HepG2 (cell line): ENCODE results near the gene CATSPERE. TPM values are rescaled to one million over a fixed set of nuclear protein-coding genes. Genes with fewer than 3 reads are reported as not detected.

ENCODE experiments used
- AGO1 ChIP-seq: fragments of 200-400 bp; formaldehyde crosslinking; IDR thresholded peaks from 2 replicates; pipeline ENCODE4 v1.6.1; 2017; ENCODE audit warnings: mild to moderate bottlenecking, low read depth, low read length, moderate library complexity; ENCODE audit not compliant: poor library complexity, severe bottlenecking
- E2F5 ChIP-seq: sonication (generic); formaldehyde crosslinking; conservative IDR thresholded peaks from 2 replicates; pipeline ENCODE4 v1.4.0; 2020; ENCODE audit warnings: missing genetic modification reagents
- HES4 ChIP-seq: sonication (generic); formaldehyde crosslinking; IDR thresholded peaks from 2 replicates; pipeline ENCODE4 v1.9.0; 2021; ENCODE audit warnings: mild to moderate bottlenecking, missing genetic modification reagents, borderline replicate concordance
- JUN ChIP-seq: sonication (generic); formaldehyde crosslinking; IDR thresholded peaks from 2 replicates; pipeline ENCODE4 v1.4.0; 2020; ENCODE audit warnings: mild to moderate bottlenecking, missing genetic modification reagents
- KLF6 ChIP-seq: IDR thresholded peaks from 2 replicates; pipeline ENCODE4 v1.8.0; 2016; ENCODE audit warnings: missing biosample characterization, missing genetic modification reagents
- KLF9 ChIP-seq: IDR thresholded peaks from 2 replicates; pipeline ENCODE4 v1.6.1; 2016; ENCODE audit warnings: low read depth
- POGK ChIP-seq: sonication (generic); formaldehyde crosslinking; conservative IDR thresholded peaks from 2 replicates; pipeline ENCODE4 v1.8.0; 2022; ENCODE audit warnings: mild to moderate bottlenecking, moderate library complexity, missing genetic modification reagents
- POLR2G ChIP-seq: fragments of 200-400 bp; formaldehyde crosslinking; IDR thresholded peaks from 2 replicates; pipeline ENCODE4 v1.6.1; 2018; ENCODE audit warnings: mild to moderate bottlenecking, low read depth, low read length, moderate library complexity
- RAD21 ChIP-seq: fragments of 450-650 bp; formaldehyde crosslinking; IDR thresholded peaks from 2 replicates; pipeline ENCODE4 v1.5.0; 2020; ENCODE audit warnings: mild to moderate bottlenecking
- SKI ChIP-seq: fragments of 450-650 bp; IDR thresholded peaks from one replicate; pipeline ENCODE4 v1.6.1; 2018; ENCODE audit warnings: mild to moderate bottlenecking; ENCODE audit not compliant: partially characterized antibody
- SP140L ChIP-seq: sonication (generic); formaldehyde crosslinking; IDR thresholded peaks from 2 replicates; pipeline ENCODE4 v1.4.0; 2020; ENCODE audit warnings: missing genetic modification reagents, borderline replicate concordance
- SSRP1 ChIP-seq: IDR thresholded peaks from 2 replicates; pipeline ENCODE4 v1.6.1; 2016; ENCODE audit warnings: control low read depth
- ZBTB3 ChIP-seq: sonication (generic); formaldehyde crosslinking; IDR thresholded peaks from 2 replicates; pipeline ENCODE4 v1.4.0; 2020; ENCODE audit warnings: low read depth, mild to moderate bottlenecking, moderate library complexity, missing genetic modification reagents, borderline replicate concordance
- ZC3H4 ChIP-seq: sonication (generic); formaldehyde crosslinking; IDR thresholded peaks from 2 replicates; pipeline ENCODE4 v1.4.0; 2020; ENCODE audit warnings: missing genetic modification reagents, borderline replicate concordance
- ZKSCAN5 ChIP-seq: sonication (generic); formaldehyde crosslinking; IDR thresholded peaks from 2 replicates; pipeline ENCODE4 v1.5.1; 2020; ENCODE audit warnings: mild to moderate bottlenecking, missing genetic modification reagents
- ZNF234 ChIP-seq: sonication (generic); formaldehyde crosslinking; conservative IDR thresholded peaks from 2 replicates; pipeline ENCODE4 v1.5.1; 2020; ENCODE audit warnings: mild to moderate bottlenecking, missing genetic modification reagents
- ZNF251 ChIP-seq: sonication (generic); formaldehyde crosslinking; IDR thresholded peaks from 2 replicates; pipeline ENCODE4 v1.9.0; 2021; ENCODE audit warnings: mild to moderate bottlenecking, missing genetic modification reagents
- ZNF768 ChIP-seq: sonication (generic); formaldehyde crosslinking; IDR thresholded peaks from 2 replicates; pipeline ENCODE4 v1.4.0; 2020; ENCODE audit warnings: missing genetic modification reagents
- ZNF781 ChIP-seq: sonication (generic); formaldehyde crosslinking; IDR thresholded peaks from 2 replicates; pipeline ENCODE4 v1.5.1; 2020; ENCODE audit warnings: borderline replicate concordance, mild to moderate bottlenecking, missing genetic modification reagents; ENCODE audit errors: not compliant biosample characterization
- polyA plus RNA-seq, 8 experiments: library from polyadenylated mRNA; depleted of rRNA in 3 of 8; stranded (reverse) in 7 of 8; unstranded in 1 of 8; fragments of >200 nt; fragmentation: Illumina TruSeq in 4 of 8; extraction: Trizol in 4 of 8; gene quantifications; 2 replicates each; pipeline versions ENCODE4 v1.2.1 to v1.2.3, GENCODE V29; 2011 to 2016; ENCODE audit warnings: low read depth in 4 of 8, missing spikeins in 1 of 8, mixed read lengths in 1 of 8; ENCODE audit not compliant: insufficient read depth in 1 of 8
- total RNA-seq, 5 experiments: library from RNA; depleted of rRNA; stranded (reverse); fragments of >200 nt; fragmentation: Illumina TruSeq; extraction: Trizol; gene quantifications; 2 replicates each; pipeline ENCODE4 v1.2.3, GENCODE V29; 2016; ENCODE audit warnings: low read depth in 1 of 5
- TF ChIP-seq, protein P1 (sequence below): IDR thresholded peaks from 2 replicates; pipeline ENCODE4 v1.6.1; 2016; ENCODE audit warnings: missing compliant biosample characterization, missing genetic modification reagents, borderline replicate concordance
- TF ChIP-seq, protein P2 (sequence below): IDR thresholded peaks from 2 replicates; pipeline ENCODE4 v1.6.1; 2012; ENCODE audit warnings: inconsistent platforms

The CATSPERE gene
- total and polyA plus RNA-seq, 2 of the 13 experiments (the other 11 are each of a cell fraction or from before 2014, with no cell fraction given), result 0.34 to 0.51 TPM

GRCh38 chr1:244451951-244452795 lies 8.9 kb upstream of the CATSPERE start (continued):
- TF ChIP-seq KLF9 (CRISPR knock-in tag), result 0 out of 2 replicates have a peak, but pooled peaks have one; percentile 22
- no peak for TF ChIP-seq ZNF781
- TF ChIP-seq ZNF234, result no peak
- no peak for TF ChIP-seq JUN (CRISPR knock-in tag)
- TF ChIP-seq SSRP1 (CRISPR knock-in tag), result no peak
- TF ChIP-seq ZBTB3 (CRISPR knock-in tag), result no peak
- 0 out of 2 replicates have a peak, but pooled peaks have one; percentile 10 for TF ChIP-seq POLR2G
- no peak for TF ChIP-seq AGO1
- peak; percentile 7 for TF ChIP-seq SKI
- no peak for TF ChIP-seq ZNF251 (CRISPR knock-in tag)
- TF ChIP-seq SP140L (CRISPR knock-in tag), result no peak
- TF ChIP-seq E2F5 (CRISPR knock-in tag), result peak; percentile 80; the same call in 1 of the 2 replicates
- TF ChIP-seq, protein P1, sequence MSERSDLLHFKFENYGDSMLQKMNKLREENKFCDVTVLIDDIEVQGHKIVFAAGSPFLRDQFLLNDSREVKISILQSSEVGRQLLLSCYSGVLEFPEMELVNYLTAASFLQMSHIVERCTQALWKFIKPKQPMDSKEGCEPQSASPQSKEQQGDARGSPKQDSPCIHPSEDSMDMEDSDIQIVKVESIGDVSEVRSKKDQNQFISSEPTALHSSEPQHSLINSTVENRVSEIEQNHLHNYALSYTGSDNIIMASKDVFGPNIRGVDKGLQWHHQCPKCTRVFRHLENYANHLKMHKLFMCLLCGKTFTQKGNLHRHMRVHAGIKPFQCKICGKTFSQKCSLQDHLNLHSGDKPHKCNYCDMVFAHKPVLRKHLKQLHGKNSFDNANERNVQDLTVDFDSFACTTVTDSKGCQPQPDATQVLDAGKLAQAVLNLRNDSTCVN (CRISPR knock-in tag), result no peak
- TF ChIP-seq ZKSCAN5 (CRISPR knock-in tag), result no peak
- 0 out of 2 replicates have a peak, but pooled peaks have one; percentile 12 for TF ChIP-seq ZC3H4 (CRISPR knock-in tag)
- TF ChIP-seq KLF6 (CRISPR knock-in tag), result no peak
- TF ChIP-seq POGK, result no peak; the same call in 1 of the 2 replicates
- peak; percentile 68; the same call in 1 of the 2 replicates for TF ChIP-seq RAD21 (CRISPR knock-in tag)
- no peak for TF ChIP-seq HES4
- TF ChIP-seq, protein P2, sequence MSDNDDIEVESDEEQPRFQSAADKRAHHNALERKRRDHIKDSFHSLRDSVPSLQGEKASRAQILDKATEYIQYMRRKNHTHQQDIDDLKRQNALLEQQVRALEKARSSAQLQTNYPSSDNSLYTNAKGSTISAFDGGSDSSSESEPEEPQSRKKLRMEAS, result 0 out of 2 replicates have a peak, but pooled peaks have one; percentile 39
- TF ChIP-seq ZNF768, result no peak
